ENCODE measurements around the gene FEZ2.

GRCh38 chr2:36572054-36572718, 25.8 kb downstream of the FEZ2 start:
- no peak for TF ChIP-seq CTCF (IDR thresholded peaks at IDR 0.05)
- no peak for TF ChIP-seq POLR2A (IDR thresholded peaks at IDR 0.05)
